GM18867 (cell line): ENCODE results near the gene SLC25A20.
A peak's percentile ranks its signal among the peaks of the same experiment; 100 is the strongest.
"Not testable (repeated sequence)": the region's sequence is repeated elsewhere in the genome, so short reads cannot be mapped to it uniquely, and the experiment has no call there.

Source experiments
- ATAC-seq: cut with Tn5 transposase; IDR thresholded peaks from one replicate; pipeline ENCODE4 v1.9.1; 2021; ENCODE audit warnings: mild to moderate bottlenecking, moderate library complexity; ENCODE audit not compliant: unreplicated experiment

Gene SLC25A20, protein sequence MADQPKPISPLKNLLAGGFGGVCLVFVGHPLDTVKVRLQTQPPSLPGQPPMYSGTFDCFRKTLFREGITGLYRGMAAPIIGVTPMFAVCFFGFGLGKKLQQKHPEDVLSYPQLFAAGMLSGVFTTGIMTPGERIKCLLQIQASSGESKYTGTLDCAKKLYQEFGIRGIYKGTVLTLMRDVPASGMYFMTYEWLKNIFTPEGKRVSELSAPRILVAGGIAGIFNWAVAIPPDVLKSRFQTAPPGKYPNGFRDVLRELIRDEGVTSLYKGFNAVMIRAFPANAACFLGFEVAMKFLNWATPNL

DNA sequence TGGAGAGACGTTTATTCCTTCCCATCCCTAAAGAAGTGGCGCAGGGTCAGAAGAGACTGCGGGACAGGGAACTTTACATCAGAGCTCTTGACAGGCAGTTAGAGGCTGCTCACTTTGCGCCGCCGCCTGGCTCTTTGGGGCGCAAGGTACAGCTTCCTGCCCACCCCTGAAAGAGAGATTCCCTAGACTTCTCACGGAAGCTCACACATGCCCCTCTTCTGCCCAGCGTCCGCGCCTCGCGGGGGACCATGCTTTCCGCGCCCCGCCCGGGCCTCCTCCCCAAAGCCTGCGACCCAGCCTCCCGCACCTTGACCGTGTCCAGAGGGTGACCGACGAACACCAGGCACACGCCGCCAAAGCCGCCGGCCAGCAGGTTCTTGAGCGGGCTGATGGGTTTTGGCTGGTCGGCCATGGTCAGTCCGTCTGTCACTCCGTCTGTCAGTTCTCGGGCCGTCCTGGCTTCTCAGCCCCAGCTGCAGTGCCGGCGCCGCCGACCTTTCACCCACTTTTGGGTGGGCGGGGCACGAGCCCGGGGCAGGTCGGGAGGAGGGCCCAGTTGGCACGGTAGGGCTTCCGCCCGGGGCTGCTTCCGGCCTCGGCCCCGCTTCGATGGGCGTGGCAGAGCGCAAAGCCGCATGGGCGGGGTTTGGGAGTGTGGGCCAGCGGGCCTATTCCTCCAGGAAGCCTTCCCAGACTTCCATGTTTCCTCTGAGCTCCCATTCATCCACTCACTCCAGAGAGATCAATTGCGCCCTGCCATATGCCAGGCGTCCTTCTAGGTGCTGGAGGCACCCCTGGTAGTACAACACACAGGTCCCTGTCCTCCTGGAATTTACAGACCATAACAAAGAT, at the start of gene SLC25A20:
Gene SLC25A20 (minus strand): TSS at position 500 of the 852 bp plus-strand sequence. CDS start 88 bp downstream, at position 412.
- ATAC-seq, result peak; percentile 90

DNA sequence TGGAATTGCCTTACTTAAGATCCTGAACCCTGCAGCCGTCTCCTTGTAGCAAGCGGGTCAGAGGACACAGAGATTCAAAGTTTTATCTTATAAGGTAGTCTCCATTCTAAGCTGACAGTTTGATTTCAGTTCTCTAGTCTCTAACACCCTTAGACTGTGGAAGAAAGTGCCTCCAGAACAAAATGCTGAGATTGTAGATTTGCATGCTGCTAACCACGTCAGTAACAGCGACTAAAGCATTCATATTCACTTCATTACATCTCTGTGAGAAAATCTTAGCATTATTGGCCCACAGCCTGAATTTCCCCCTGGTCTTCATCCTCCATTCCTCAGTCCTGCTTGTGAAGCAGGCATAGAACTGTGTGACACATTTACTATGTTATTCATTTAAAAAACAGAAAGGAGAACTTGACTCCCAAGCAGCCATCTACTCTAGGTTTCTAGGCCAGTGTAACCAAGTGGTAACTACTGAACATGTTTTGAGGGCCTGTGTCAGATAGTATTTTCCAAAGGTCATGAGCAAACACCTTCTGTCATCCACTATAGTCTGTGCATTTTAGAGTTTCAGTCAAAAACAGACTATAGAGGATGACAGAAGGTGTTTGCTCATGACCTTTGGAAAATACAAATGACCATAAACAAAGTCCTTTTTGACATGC, 47.3 kb upstream of the SLC25A20 start:
- ATAC-seq, result no peak

DNA sequence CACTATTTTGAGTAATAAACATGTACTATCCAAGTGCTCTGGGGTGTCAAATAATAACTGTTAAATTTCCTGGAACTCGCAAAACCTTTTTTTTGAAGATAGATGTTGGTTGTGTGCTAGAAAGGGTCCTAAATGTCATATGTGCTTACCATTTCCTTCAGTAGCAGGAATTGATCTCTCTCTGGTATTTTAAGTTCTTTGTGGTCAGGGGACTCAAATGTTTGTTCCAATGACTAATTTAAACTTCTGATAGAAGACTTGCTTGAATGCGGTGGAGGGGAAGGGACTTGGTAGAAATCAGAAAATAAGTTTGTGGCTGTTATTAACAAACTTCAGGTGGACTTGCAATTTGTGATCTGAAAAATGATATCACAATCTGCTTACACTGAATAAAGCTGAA, 46.8 kb upstream of the SLC25A20 start:
- no peak for ATAC-seq

DNA sequence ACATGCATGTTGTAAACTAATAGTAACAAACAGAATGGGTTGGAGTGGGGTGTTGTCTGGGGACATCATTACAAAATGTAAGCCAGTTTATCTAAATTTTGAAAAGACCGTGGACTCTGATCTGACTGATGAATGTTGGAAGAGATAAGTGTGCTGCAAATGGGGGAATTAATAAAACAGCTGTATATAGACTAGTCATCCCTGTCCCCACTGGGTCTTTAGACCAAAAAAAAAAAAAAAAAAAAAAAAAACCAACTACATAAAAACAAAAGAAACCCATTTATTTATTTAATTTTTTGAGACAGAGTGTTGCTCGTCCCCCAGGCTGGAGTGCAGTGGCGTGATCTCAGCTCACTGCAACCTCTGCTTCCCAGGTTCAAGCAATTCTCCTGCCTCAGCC, 40.0 kb upstream of the SLC25A20 start:
- no peak for ATAC-seq

DNA sequence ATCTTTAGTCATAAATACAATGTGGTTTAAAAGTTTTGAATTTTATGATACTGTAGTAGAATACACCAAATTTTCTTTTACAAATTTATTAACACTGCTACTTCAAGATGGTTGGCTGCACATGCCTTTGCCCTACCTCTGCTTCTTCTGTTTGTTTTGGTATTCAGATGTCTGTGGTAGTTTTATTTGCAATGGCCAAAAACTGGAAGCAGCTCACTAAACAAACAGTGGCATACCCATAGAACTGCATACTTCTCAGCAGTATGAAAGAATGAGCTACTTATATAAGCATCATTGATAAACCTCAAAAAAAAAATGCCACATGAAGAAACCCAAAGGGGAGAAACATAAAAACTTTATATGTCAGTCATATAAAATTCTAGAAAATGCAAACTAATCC, 39.5 kb upstream of the SLC25A20 start:
- ATAC-seq, result no peak

DNA sequence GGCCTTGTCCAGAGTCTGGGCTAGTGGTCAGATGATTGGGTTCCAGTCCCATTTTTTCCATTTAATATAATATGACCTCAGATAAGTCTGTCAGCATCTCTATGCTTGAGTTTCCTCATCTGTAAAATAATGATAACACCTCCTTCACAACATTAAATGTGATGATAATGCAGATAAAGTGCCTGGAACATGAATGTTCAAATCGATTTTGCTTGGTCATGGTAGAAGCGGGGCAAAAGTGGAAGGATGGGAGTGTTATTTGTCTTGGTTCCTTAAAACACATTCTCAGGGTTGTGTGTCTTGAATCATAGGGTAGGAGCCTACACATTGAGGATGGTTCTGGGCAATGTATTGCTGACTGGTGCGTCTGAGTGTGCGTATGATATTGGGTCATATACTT, 36.8 kb upstream of the SLC25A20 start:
- ATAC-seq, result no peak

DNA sequence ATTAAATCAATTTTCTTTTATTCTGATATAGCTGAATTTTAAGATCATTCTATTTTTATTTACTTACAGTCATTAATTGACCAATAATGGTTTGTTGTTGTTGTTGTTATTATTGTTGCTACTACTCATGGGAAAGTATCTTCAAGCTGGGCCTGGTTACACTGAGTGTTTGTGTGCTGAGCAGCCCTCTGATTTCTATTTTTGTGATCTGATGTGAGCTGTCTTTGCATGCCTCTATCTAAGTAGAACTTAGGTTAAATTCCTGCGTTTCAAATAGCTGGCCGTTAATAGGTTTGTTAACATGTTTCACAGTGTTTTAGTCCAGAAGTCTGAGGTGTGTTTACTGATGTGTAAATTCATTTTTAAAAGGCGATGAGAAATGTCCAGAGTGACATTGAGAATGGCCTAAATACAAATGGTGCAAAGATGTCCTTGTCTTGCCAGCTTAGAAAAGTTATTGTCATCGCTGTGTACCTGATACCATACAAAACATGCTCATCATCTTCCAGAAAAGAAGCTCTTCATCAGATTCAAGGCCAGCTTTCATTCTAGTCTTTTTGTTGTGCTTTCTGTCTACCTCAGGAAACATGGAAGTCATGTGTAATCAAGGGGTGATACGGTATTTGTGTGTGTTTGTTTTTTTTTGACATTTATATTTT, 35.8 kb upstream of the SLC25A20 start:
- ATAC-seq, result no peak

DNA sequence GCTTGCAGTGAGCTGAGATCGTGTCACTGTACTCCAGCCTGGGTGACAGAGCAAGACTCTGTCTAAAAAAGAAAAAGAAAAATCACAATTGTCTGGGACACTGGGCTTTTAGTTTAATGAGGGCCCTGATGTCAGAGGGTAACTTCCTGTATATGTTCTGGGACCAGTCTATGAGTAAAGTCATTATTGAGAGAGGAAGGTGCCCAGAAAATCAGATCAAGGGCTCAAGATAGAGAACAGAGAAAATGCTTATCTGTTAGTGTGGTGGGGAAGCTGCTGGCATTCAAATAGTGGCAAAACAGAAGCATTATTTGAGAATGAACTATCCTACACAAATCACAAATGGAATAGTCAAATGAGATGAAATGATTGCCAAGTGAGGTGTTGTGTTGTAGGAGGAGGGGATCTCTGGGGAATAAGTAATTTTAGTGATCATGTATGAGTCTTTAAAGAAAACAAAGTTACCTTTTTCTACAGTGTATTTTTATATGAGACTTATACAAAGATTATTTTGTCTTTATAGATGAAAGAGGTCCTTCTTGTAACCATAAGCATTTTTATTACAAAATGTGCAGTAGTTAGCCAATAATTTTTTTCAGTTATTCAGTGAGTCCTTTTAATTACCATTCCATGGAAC, 33.4 kb upstream of the SLC25A20 start:
- ATAC-seq, result no peak

DNA sequence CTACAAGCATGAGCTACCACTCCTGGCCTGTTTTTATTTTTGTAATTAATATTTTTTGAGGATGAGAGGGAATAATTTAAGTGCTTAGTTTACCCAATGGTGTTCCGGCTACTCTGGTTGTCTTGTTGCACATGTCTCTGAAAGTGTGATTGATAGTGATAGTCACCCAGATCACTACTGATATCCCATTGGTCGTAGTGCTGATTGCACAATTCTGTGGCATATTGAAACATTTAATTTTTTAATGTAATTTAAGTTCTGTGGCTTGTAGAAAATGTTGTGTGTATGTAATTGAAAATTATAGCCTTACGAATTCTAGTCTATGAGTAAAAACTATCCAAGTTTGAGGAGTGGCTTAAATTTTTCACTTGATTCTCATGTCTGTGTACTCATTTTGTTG, 31.9 kb upstream of the SLC25A20 start:
- ATAC-seq, result no peak

DNA sequence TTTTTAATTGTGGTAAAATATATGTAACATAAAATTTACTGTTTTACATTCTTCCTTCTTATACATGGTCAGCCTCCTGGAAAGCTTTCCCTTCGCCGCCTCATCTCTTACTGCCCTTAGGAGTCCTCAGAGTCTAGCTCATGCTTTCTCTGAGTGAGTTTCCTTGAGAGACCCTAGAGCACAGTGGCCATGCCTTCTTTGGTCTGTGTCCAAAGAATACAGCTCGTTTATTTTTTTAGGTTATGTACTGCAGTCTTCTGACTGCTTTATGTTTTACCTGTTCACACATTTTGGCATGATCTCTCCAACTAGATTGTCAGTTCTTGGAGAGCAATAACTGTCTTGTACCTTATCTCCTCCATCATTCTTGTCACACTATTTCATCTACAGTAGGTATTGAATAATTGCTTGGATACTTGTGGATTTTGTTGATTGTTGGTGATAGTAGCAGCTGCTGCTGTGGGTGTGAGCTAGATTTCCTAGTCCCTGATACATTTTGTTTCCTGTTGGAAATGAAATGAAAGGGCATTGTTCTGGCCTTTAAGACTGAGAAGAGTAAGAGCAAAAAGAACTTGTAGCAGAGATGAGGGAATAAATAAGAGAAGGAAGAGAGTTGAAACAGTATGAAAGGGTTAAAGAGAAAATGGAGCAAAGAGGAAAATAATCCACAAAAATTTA, 30.8 kb upstream of the SLC25A20 start:
- ATAC-seq, result no peak

DNA sequence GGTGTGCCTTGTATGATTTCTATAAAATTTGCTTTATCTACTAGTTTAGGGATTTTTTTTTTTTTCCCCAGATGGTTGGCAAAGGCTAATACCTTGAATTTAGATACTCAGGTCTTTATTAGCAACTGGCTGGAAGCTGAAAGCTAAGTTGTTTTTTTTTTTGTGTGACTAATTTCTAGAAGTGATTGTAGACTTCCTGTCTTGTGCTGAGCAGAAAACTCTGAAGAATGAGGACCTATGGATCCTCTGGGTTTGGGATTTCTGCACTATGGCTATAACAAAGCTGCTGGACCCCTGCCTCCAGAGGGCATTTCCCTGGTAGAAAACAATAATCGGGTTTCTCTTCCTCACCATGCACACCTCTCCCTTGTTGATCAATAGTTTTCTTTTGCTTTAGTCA, 30.0 kb upstream of the SLC25A20 start:
- no peak for ATAC-seq

DNA sequence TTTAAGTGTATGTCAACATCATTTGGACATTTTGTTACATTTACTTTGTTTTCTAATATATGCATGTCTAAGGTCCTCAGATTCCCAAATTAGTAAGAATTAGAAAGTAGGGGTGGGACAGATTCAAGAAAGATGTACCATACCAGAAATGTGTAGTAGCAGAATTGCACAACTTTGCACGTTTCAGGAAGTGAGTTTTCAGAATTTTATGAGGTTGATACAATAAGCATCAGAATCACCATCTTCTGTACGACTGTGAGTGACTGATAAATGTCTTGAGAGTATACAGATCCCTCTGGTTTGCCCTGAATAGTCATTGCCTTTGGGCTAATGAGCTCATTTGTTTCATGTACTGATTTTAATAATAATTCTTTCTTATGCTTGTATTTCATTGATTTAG, 29.2 kb upstream of the SLC25A20 start:
- ATAC-seq, result no peak

DNA sequence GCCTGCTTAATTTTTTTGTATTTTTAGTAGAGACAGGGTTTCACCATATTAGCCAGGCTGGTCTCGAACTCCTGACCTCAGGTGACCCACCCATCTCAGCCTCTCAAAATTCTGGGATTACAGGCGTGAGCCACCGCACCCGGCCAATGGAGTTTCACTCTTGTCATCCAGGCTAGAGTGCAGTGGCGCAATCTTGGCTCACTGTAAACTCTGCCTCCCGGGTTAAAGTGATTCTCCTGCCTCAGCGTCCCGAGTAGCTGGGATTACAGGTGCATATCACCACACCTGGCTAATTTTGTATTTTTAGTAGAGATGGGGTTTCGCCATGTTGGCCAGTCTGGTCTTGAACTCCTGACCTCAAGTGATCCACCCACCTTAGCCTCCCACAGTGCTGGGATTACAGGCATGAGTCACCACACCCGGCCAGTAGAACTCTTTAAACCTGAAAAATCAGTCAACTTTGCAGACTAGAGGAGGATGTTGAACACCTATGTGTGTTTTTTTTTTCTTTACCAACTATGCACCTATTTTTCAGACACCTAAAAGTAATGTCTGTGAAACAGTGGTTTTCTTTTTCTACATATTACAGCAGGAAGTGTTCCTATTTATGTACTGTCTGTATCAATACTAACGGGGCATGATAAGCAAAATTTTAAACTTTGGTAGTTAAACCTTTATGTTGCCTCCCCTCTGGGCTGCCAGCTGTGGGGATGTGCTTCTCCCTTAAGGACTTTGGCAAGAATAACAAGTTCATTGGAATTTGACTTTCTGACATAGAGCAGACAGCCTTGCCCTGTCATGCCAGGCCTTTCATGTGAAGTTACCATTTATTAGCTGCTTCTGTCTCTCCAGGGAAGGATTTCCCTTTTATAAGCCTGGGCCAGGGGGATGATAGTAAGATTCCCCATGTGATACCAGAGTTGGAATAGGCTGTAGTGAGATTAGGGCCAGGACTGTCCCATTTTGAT, 28.0 kb upstream of the SLC25A20 start:
- ATAC-seq, result no peak

DNA sequence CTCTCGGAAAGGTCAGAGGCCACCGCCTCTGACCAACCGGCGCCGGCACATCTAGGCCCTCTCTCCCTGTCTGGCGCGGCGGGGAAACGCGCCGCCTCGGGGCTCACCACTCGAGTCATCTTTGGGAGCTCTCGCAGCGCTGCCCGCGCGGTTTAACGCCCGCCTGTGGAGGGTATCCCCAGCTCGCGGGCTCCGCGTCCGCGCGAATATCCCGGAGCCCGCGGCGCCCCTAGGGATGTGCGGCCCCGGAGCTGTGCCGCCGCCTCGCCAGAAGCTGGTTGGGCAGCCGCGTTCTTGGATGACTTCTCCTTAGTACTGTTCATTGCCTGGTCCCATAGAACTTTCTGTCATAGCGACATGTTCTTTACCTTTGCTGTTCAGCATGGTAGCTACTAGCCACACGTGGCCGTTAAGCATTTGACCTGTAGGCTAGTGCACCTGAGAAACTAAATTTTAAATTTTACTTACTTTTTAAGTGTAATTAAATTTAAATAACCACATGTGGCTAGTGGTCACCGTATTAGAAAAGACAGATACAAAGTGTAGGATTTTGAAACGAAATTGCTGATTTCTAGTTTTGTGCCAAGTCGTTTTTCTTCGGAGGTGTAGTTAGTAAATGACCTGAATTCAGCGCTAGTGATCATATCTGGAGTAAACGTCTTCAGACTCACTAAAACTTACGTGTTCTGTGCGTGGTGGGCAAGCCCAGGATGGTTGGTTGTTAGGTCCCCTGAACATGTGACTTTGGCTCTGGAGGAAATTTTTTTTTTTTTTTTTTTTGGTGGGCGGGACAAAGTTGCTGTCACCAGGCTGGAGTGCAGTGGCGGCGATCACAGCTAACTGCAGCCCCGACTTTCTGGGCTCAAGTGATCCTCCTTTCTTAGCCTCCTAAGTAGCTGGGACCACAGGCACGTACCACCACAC, 20.8 kb upstream of the SLC25A20 start:
- ATAC-seq, result peak; percentile 28

DNA sequence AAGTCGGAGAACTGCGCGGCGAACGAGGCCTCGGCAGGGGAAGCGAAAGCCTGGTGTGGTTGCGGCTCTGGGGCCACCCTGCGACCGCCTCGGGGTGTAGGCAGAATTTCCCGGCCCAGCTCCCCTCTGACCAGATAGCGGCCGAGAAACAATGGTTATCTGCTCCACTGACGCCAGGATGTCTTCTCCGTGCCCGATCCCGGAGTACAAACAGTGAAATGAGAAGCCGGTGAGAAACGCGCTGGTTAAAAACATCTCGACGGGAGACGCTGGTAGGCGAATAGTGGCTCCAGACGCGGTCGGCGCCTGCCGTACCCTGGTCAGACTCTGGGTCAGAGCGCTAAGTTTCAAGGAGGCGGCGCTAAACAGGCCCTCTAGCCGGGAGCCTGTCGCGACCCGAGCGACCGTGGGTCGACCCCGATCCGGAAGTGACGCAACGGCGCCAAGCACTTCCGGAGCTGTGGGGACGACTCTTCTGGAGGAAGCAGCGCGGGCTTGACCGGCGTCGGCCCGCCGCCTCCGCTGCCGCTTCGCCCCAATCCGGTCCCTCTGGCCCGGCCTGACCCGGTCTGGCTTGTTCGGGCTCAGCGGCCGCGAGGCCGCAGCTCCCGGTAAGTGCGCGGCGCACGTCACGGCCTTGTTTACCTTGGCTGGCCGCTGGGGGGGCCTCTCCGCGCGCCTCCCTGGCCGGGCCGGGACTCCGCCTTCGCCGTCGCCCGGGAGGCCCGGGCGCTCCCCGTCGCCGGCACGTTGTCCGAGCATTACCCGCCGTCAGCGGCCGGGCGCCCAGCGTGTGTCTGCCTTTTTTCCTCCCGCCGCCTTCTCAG, 19.9 kb upstream of the SLC25A20 start, which contains the start of gene ARIH2:
Gene ARIH2 (plus strand): TSS at position 455 of the 827 bp plus-strand sequence. CDS start 8,717 bp downstream, outside the sequence.
- peak; percentile 81 for ATAC-seq

DNA sequence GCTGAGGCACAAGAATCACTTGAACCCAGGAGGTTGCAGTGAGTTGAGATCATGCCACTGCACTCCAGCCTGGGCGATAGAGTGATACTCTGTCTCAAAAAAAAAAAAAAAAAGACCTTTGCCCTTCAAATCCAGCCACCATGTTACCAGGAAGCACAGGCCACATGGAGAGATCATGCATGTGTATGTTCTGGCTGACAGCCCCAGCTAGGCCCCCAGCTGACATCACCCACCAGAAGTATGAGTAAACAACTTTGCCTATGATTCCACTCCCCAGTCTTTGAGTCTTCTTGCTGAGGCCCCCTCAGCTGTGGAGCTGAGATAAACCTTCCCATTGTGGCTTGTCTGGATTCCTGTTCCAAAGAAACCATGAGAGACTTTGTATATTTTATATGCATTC, 16.6 kb upstream of the SLC25A20 start:
- ATAC-seq, result no peak

DNA sequence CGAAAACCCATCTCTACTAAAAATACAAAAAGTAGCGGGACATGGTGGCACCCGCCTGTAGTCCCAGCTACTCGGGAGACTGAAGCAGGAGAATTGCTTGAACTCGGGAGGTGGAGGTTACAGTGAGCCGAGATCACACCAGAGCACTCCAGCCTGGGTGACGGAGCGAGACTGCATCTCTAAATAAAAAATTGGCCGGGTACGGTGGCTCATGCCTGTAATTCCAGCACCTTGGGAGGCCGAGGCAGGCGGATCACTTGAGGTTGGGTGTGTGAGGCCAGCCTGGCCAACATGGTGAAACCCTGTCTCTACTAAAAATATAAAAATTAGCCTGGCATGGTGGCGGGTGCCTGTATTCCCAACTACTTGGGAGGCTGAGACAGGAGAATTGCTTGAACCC, 8.3 kb upstream of the SLC25A20 start:
- not testable (repeated sequence) for ATAC-seq
